GM23338 (cell line): ENCODE measurements around the gene CCNG2. TPM values are rescaled to one million over a fixed set of nuclear protein-coding genes. Genes with fewer than 3 reads are reported as not detected.
A peak's percentile ranks its signal among the peaks of the same experiment; 100 is the strongest.

Experiments used
- ATAC-seq: fragments of 200-7000 bp; cut with Tn5 transposase; 3 replicates; pipeline ENCODE4 v1.9.1; 2020
- DNase-seq: peaks from one replicate; pipeline ENCODE4 v3.0.0-alpha.2; 2015; ENCODE audit warnings: low spot score
- H2AFZ ChIP-seq: fragments of 200-600 bp; sonication (generic); 2 replicates; pipeline ENCODE4 v1.8.0; 2016; ENCODE audit warnings: antibody characterized with exemption, mild to moderate bottlenecking, moderate library complexity
- H3F3A ChIP-seq: fragments of 200-600 bp; sonication (generic); replicated peaks from 2 replicates; pipeline ENCODE4 v1.8.0; 2017; ENCODE audit warnings: antibody characterized with exemption, mixed run types, low read depth
- H3K27ac ChIP-seq: fragments of 200-600 bp; sonication (generic); 2 replicates; pipeline ENCODE4 v1.6.1; 2016; ENCODE audit warnings: low read depth
- H3K27me3 ChIP-seq: fragments of 200-600 bp; sonication (generic); 2 replicates; pipeline ENCODE4 v1.8.0; 2016; ENCODE audit warnings: mild to moderate bottlenecking, mixed run types, moderate library complexity; ENCODE audit not compliant: insufficient read depth
- H3K36me3 ChIP-seq: fragments of 200-600 bp; sonication (generic); 2 replicates; pipeline ENCODE4 v1.8.0; 2016; ENCODE audit warnings: mild to moderate bottlenecking; ENCODE audit not compliant: insufficient read depth
- H3K4me1 ChIP-seq: fragments of 200-600 bp; sonication (generic); 2 replicates; pipeline ENCODE4 v1.8.0; 2016; ENCODE audit warnings: mild to moderate bottlenecking, moderate library complexity; ENCODE audit not compliant: insufficient read depth
- H3K4me2 ChIP-seq: fragments of 200-600 bp; sonication (generic); 2 replicates; pipeline ENCODE4 v1.7.1; 2017; ENCODE audit warnings: mixed run types
- H3K4me3 ChIP-seq: fragments of 200-600 bp; sonication (generic); 2 replicates; pipeline ENCODE4 v1.6.1; 2016; ENCODE audit warnings: mixed run types
- H3K79me2 ChIP-seq: fragments of 200-600 bp; sonication (generic); replicated peaks from 2 replicates; pipeline ENCODE4 v1.8.0; 2017; ENCODE audit warnings: mild to moderate bottlenecking; ENCODE audit not compliant: insufficient read depth
- H3K9me2 ChIP-seq: fragments of 200-600 bp; sonication (generic); 2 replicates; pipeline ENCODE4 v1.8.0; 2017; ENCODE audit not compliant: insufficient read depth
- H4K20me1 ChIP-seq: fragments of 200-600 bp; sonication (generic); replicated peaks from 2 replicates; pipeline ENCODE4 v1.8.0; 2017; ENCODE audit warnings: mild to moderate bottlenecking; ENCODE audit not compliant: insufficient read depth
- H3K27ac Mint-ChIP-seq: 2 replicates; pipeline ENCODE4 v1.8.0; 2020; ENCODE audit warnings: inconsistent platforms, mild to moderate bottlenecking, moderate library complexity, mixed read lengths
- H3K27me3 Mint-ChIP-seq: 3 replicates; pipeline ENCODE4 v1.8.0; 2022; ENCODE audit warnings: low read depth, mild to moderate bottlenecking, moderate library complexity, mixed read lengths, inconsistent platforms; ENCODE audit not compliant: insufficient read depth, poor library complexity
- H3K36me3 Mint-ChIP-seq: 3 replicates; pipeline ENCODE4 v1.8.0; 2021; ENCODE audit warnings: low read depth, mild to moderate bottlenecking, inconsistent platforms, moderate library complexity, mixed read lengths
- H3K4me1 Mint-ChIP-seq: 3 replicates; pipeline ENCODE4 v1.8.0; 2020; ENCODE audit warnings: mild to moderate bottlenecking, inconsistent platforms, mixed read lengths
- H3K4me3 Mint-ChIP-seq: 3 replicates; pipeline ENCODE4 v1.8.0; 2021; ENCODE audit warnings: moderate library complexity, mild to moderate bottlenecking, inconsistent platforms, mixed read lengths
- H3K9me3 Mint-ChIP-seq: 3 replicates; pipeline ENCODE4 v1.8.0; 2020; ENCODE audit warnings: moderate library complexity, mild to moderate bottlenecking, inconsistent platforms, mixed read lengths
- CREB1 ChIP-seq: fragments of 250-450 bp; sonication (Bioruptor Pico); IDR thresholded peaks from 2 replicates; pipeline ENCODE4 v1.5.0; 2020; ENCODE audit warnings: low read depth, mild to moderate bottlenecking, moderate library complexity
- EZH2 ChIP-seq: fragments of 200-600 bp; sonication (generic); IDR thresholded peaks from one replicate; pipeline ENCODE4 v1.8.0; 2017; ENCODE audit warnings: antibody characterized with exemption, mild to moderate bottlenecking, low read depth; ENCODE audit not compliant: unreplicated experiment
- EZH2phosphoT487 ChIP-seq: fragments of 200-600 bp; sonication (generic); IDR thresholded peaks from one replicate; pipeline ENCODE4 v1.8.1; 2018; ENCODE audit warnings: antibody characterized with exemption; ENCODE audit not compliant: unreplicated experiment
- NANOG ChIP-seq: IDR thresholded peaks from 2 replicates; pipeline ENCODE4 v1.6.1; 2016; ENCODE audit warnings: antibody characterized with exemption, borderline replicate concordance
- POLR2AphosphoS5 ChIP-seq: IDR thresholded peaks from 2 replicates; pipeline ENCODE4 v1.6.1; 2016; ENCODE audit warnings: antibody characterized with exemption, low read depth
- STAT1 ChIP-seq: IDR thresholded peaks from one replicate; pipeline ENCODE4 v1.6.1; 2016; ENCODE audit warnings: antibody characterized with exemption; ENCODE audit not compliant: unreplicated experiment
- ZNF114 ChIP-seq: fragments of 250-450 bp; sonication (Bioruptor Pico); IDR thresholded peaks from 2 replicates; pipeline ENCODE4 v1.5.0; 2020; ENCODE audit warnings: mild to moderate bottlenecking, moderate library complexity
- long read RNA-seq: library from polyadenylated mRNA; unstranded; transcript quantifications from one replicate; pipeline ENCODE4 v2.0.0, GENCODE V29; 2020; ENCODE audit not compliant: unreplicated experiment
- polyA plus RNA-seq: library from polyadenylated mRNA; unstranded; fragments of >200 nt; fragmentation: Nextera tagmentation; extraction: Ambion mirVana; gene quantifications from 2 replicates; pipeline ENCODE4 v1.2.1, GENCODE V29; 2016
- total RNA-seq: library from RNA; depleted of rRNA; stranded (reverse); fragments of >200 nt; shearing (Covaris generic); gene quantifications from 2 replicates; pipeline ENCODE4 v1.2.3, GENCODE V29; 2014; rRNA removed
- TF ChIP-seq, protein P1 (sequence below): IDR thresholded peaks from one replicate; pipeline ENCODE4 v1.6.1; 2018; ENCODE audit warnings: antibody characterized with exemption; ENCODE audit not compliant: unreplicated experiment
- TF ChIP-seq, protein P2 (sequence below): IDR thresholded peaks from 2 replicates; pipeline ENCODE4 v1.6.1; 2016; ENCODE audit warnings: antibody characterized with exemption

The CCNG2 gene, protein sequence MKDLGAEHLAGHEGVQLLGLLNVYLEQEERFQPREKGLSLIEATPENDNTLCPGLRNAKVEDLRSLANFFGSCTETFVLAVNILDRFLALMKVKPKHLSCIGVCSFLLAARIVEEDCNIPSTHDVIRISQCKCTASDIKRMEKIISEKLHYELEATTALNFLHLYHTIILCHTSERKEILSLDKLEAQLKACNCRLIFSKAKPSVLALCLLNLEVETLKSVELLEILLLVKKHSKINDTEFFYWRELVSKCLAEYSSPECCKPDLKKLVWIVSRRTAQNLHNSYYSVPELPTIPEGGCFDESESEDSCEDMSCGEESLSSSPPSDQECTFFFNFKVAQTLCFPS
- total RNA-seq (14.2 and 16.5 TPM in 2 replicates), polyA plus RNA-seq (5.4 and 7.1 TPM in 2 replicates)
- long read RNA-seq, full-length matches to known transcripts = 1 of 2 reads
- long read RNA-seq, partial matches to known transcripts = 1 of 2 reads
- long read RNA-seq, other reads (novel, unspliced or antisense) = 0 of 2 reads

DNA sequence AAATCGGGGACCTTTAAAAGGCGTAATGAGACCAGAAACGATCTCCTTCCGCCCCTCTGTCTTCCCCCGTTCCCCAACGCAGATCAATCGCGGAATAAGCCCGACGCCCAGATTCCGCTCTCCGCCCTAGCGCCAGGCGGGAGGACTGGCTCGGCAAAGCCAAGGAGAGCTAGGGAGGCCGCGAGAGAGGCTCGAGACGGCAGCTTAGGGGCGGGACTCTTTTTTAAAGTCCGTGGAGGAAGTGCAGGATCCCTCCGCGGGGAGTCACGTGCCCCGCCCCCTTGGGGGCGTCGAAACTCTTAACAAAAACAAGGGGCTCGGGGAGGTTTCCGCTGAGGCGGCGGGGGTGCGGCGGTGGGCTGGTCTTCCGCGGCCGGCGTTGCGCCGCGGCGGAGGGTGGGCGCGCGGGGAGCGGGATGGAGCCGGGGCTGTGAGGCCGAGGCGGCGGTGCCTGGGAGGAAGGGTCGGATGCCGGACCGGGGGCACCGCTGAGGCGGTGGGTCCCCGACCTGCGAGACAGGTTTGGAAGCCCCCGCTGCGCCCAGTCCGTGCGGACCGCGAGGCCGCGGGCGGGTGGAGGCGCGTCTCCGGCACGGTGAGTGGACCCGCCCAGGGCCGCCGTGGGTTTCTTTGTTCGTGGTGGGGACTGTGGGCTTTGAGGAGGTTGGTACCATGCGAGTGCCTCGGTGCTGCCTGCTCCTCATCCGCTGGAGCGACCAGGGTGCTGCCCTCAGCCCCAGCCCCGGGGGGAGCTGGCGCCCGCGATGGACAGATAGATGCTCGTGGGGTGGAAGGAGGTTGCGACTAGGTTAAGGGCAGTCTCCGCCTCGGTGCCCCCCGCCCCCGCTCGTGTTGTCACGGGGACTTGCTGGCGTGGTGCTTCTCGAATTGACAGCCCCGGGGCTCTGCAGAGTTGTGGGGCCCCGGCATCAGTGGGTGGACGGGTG, at the start of gene CCNG2:
TSS of gene CCNG2 (plus strand) at position 296 of the 947 bp plus-strand sequence. CDS start 1,326 bp downstream, outside the sequence.
- ATAC-seq (peak; percentile 27), DNase-seq (peak; percentile 99)
- no peak within 1 kb of the TSS for H2AFZ ChIP-seq
- H3K27me3 ChIP-seq = no peaks in the 10 kb centered on the region
- H3K4me1 ChIP-seq = peaks cover 19% of the 10 kb centered on the region
- Mint-ChIP-seq H3K4me3 (peak within 1 kb of the TSS; percentile 98), H3K9me3 (no peaks in the 10 kb centered on the region; the same call in 2 of the 3 replicates), H3K36me3 (peaks cover 23% of the 10 kb centered on the region; the same call in 2 of the 3 replicates), H3K27ac (peak within 1 kb of the TSS; percentile 100), H3K4me1 (peaks cover 38% of the 10 kb centered on the region), H3K27me3 (peaks cover 18% of the 10 kb centered on the region)
- TF ChIP-seq NANOG (no peak), STAT1 (no peak), CREB1 (CRISPR knock-in tag) (peak; percentile 69), POLR2AphosphoS5 (peak; percentile 60)
- TF ChIP-seq, protein P1, sequence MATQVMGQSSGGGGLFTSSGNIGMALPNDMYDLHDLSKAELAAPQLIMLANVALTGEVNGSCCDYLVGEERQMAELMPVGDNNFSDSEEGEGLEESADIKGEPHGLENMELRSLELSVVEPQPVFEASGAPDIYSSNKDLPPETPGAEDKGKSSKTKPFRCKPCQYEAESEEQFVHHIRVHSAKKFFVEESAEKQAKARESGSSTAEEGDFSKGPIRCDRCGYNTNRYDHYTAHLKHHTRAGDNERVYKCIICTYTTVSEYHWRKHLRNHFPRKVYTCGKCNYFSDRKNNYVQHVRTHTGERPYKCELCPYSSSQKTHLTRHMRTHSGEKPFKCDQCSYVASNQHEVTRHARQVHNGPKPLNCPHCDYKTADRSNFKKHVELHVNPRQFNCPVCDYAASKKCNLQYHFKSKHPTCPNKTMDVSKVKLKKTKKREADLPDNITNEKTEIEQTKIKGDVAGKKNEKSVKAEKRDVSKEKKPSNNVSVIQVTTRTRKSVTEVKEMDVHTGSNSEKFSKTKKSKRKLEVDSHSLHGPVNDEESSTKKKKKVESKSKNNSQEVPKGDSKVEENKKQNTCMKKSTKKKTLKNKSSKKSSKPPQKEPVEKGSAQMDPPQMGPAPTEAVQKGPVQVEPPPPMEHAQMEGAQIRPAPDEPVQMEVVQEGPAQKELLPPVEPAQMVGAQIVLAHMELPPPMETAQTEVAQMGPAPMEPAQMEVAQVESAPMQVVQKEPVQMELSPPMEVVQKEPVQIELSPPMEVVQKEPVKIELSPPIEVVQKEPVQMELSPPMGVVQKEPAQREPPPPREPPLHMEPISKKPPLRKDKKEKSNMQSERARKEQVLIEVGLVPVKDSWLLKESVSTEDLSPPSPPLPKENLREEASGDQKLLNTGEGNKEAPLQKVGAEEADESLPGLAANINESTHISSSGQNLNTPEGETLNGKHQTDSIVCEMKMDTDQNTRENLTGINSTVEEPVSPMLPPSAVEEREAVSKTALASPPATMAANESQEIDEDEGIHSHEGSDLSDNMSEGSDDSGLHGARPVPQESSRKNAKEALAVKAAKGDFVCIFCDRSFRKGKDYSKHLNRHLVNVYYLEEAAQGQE = no peak
- TF ChIP-seq, protein P2, sequence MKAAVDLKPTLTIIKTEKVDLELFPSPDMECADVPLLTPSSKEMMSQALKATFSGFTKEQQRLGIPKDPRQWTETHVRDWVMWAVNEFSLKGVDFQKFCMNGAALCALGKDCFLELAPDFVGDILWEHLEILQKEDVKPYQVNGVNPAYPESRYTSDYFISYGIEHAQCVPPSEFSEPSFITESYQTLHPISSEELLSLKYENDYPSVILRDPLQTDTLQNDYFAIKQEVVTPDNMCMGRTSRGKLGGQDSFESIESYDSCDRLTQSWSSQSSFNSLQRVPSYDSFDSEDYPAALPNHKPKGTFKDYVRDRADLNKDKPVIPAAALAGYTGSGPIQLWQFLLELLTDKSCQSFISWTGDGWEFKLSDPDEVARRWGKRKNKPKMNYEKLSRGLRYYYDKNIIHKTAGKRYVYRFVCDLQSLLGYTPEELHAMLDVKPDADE = no peak
- peak within 1 kb of the TSS; percentile 64 for H3K4me3 ChIP-seq
- H3K79me2 ChIP-seq = peaks cover 15% of the 10 kb centered on the region
- peaks cover 4% of the 10 kb centered on the region; the same call in 1 of the 2 replicates for H4K20me1 ChIP-seq
- peak within 1 kb of the TSS; percentile 91 for H3K4me2 ChIP-seq
- peaks cover 29% of the 10 kb centered on the region; the same call in 1 of the 2 replicates for H3K36me3 ChIP-seq
- H3F3A ChIP-seq = no peaks in the 10 kb centered on the region
- peak within 1 kb of the TSS; percentile 100 for H3K27ac ChIP-seq
- no peaks in the 10 kb centered on the region for H3K9me2 ChIP-seq

DNA sequence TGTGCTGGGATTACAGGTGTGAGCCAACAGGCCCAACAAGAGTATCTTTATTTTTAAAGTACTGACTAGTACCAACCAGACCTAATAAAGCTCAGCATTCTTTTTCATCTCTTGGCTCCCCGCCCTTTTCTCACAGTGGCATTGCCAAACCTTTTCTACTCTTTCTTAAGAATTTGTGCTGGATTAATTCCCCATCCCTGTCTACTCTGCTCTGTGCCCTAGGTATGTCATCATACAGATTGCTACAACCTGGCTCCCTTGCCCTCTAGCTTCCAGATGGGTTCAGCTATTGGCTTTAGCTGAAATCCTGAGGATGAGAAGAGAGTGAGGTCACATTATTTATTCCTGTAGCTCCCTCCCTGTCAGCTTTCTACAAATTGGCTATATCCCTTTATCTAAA, 46.3 kb upstream of the CCNG2 start:
- Mint-ChIP-seq H3K4me3 (no peak overlapping the region), H3K36me3 (no peaks in the 10 kb centered on the region; the same call in 2 of the 3 replicates), H3K27me3 (peaks cover 3% of the 10 kb centered on the region), H3K4me1 (no peaks in the 10 kb centered on the region; the same call in 2 of the 3 replicates), H3K9me3 (no peaks in the 10 kb centered on the region), H3K27ac (no peak overlapping the region)
- DNase-seq (no peak), ATAC-seq (no peak)
- H4K20me1 ChIP-seq = no peaks in the 10 kb centered on the region
- no peaks in the 10 kb centered on the region for H3K36me3 ChIP-seq
- no peak for TF ChIP-seq EZH2
- TF ChIP-seq POLR2AphosphoS5 = no peak
- no peak for TF ChIP-seq EZH2phosphoT487
- TF ChIP-seq, protein P2 = no peak
- TF ChIP-seq, protein P1 = no peak
- no peak for TF ChIP-seq ZNF114 (CRISPR knock-in tag)
- H2AFZ ChIP-seq = peak overlapping the region; percentile 28; the same call in 1 of the 2 replicates
- H3K27ac ChIP-seq = no peak overlapping the region
- H3K4me3 ChIP-seq = no peak overlapping the region
- H3K4me2 ChIP-seq = no peak overlapping the region
- no peaks in the 10 kb centered on the region for H3F3A ChIP-seq
- 0 out of 2 replicates have a peak, but pooled peaks cover 7% of the 10 kb centered on the region for H3K9me2 ChIP-seq
- no peaks in the 10 kb centered on the region for H3K79me2 ChIP-seq
- H3K4me1 ChIP-seq = no peaks in the 10 kb centered on the region
- no peaks in the 10 kb centered on the region for H3K27me3 ChIP-seq
